ENCODE results near the gene GPR39. TPM values are rescaled to one million over a fixed set of nuclear protein-coding genes. Genes with fewer than 3 reads are reported as not detected.

GPR39 gene
- total RNA-seq, 1 experiment from 2014 or later = 9.0 TPM

DNA sequence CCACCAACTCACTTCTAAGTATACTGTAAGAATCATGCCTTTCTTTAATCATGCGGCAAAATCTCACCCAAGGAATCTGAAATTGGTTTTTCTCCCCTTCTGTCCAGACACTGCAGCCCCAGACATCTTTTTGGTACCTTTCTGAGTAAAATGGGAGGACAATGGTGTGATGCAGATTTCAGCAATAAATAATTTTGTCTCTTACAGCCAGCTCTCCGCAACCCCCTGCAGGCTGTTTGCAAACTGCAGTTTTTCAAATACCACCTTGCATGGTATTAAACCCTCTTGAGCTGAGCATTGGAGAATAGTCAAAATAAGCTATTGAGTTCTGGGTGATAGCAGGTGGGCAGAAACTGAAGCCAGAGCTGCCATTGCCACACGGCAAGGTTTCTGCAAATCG, 32.2 kb downstream of the GPR39 start:
- DNase-seq (ENCODE audit: low read depth, low spot score) (peak; percentile 13), ATAC-seq (peak; percentile 89)
- ChIA-PET POLR2A (no interaction called here), CTCF (interaction anchor here (0.6 to 1.3 kb wide), 2 partner anchors 10 to 232 kb away, joined by 4 to 5 read pairs; no protein-coding TSS in a partner anchor)
- in situ Hi-C loops (cut with HindIII; ENCODE audit: low pct_unique_long_range_greater_than_20kb, low sequenced_read_pairs) = no loop called here
- Histone ChIP-seq H3K27ac (ENCODE audit: low read length) (no peak overlapping the region; the same call in 1 of the 2 replicates), H3K4me1 (ENCODE audit: control insufficient read depth, insufficient read depth, low read length) (peaks cover 7% of the 10 kb centered on the region), H3K4me3 (ENCODE audit: low read depth in 2 of 2, low read length in 2 of 2) (no peak overlapping the region), H3K27me3 (ENCODE audit: control insufficient read depth, insufficient read depth, low read length) (no peaks in the 10 kb centered on the region), H3K9me3 (ENCODE audit: control insufficient read depth, insufficient read depth, low read depth, low read length) (no peaks in the 10 kb centered on the region), H3K36me3 (ENCODE audit: control insufficient read depth, insufficient read depth, low read length) (no peaks in the 10 kb centered on the region)
- intact Hi-C loops (cut with micrococcal nuclease; ENCODE audit: unreplicated experiment) = no loop called here
- no TSS peak for BruUV-seq (replicated peaks)
- TF ChIP-seq POLR2AphosphoS5 (IDR thresholded peaks at IDR 0.05; ENCODE audit: low read depth, low read length) (no peak), CTCF (IDR thresholded peaks at IDR 0.05) (peak; percentile 83), TCF7L2 (IDR thresholded peaks at IDR 0.05; ENCODE audit: low read depth, low read length) (no peak)

- Histone ChIP-seq H3K4me3 (ENCODE audit: low read depth in 2 of 2, low read length in 2 of 2) (no peak overlapping the region), H3K4me1 (ENCODE audit: control insufficient read depth, insufficient read depth, low read length) (peaks cover 7% of the 10 kb centered on the region), H3K27ac (ENCODE audit: low read length) (no peak overlapping the region), H3K27me3 (ENCODE audit: control insufficient read depth, insufficient read depth, low read length) (no peaks in the 10 kb centered on the region), H3K36me3 (ENCODE audit: control insufficient read depth, insufficient read depth, low read length) (no peaks in the 10 kb centered on the region), H3K9me3 (ENCODE audit: control insufficient read depth, insufficient read depth, low read depth, low read length) (no peaks in the 10 kb centered on the region)
- ChIA-PET CTCF (interaction anchor here (1.2 kb wide), 1 partner anchor 101 kb away, joined by 4 read pairs; no protein-coding TSS in a partner anchor), POLR2A (interaction anchor here (0.6 kb wide), 1 partner anchor 12 kb away, joined by 8 read pairs; no protein-coding TSS in a partner anchor)
- TF ChIP-seq SIN3A (IDR thresholded peaks at IDR 0.05; ENCODE audit: borderline replicate concordance, insufficient read depth, low read depth, low read length) = no peak
- TF ChIP-seq POLR2AphosphoS5 (IDR thresholded peaks at IDR 0.05; ENCODE audit: low read depth, low read length) = no peak
- no peak for TF ChIP-seq TCF7L2 (IDR thresholded peaks at IDR 0.05; ENCODE audit: low read depth, low read length)
- TF ChIP-seq CTCF (IDR thresholded peaks at IDR 0.05) = no peak
- TF ChIP-seq, protein P1, sequence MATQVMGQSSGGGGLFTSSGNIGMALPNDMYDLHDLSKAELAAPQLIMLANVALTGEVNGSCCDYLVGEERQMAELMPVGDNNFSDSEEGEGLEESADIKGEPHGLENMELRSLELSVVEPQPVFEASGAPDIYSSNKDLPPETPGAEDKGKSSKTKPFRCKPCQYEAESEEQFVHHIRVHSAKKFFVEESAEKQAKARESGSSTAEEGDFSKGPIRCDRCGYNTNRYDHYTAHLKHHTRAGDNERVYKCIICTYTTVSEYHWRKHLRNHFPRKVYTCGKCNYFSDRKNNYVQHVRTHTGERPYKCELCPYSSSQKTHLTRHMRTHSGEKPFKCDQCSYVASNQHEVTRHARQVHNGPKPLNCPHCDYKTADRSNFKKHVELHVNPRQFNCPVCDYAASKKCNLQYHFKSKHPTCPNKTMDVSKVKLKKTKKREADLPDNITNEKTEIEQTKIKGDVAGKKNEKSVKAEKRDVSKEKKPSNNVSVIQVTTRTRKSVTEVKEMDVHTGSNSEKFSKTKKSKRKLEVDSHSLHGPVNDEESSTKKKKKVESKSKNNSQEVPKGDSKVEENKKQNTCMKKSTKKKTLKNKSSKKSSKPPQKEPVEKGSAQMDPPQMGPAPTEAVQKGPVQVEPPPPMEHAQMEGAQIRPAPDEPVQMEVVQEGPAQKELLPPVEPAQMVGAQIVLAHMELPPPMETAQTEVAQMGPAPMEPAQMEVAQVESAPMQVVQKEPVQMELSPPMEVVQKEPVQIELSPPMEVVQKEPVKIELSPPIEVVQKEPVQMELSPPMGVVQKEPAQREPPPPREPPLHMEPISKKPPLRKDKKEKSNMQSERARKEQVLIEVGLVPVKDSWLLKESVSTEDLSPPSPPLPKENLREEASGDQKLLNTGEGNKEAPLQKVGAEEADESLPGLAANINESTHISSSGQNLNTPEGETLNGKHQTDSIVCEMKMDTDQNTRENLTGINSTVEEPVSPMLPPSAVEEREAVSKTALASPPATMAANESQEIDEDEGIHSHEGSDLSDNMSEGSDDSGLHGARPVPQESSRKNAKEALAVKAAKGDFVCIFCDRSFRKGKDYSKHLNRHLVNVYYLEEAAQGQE (IDR thresholded peaks at IDR 0.05; ENCODE audit: insufficient read depth in 1 of 2, low read depth in 2 of 2, low read length in 1 of 2) = no peak
- no TSS peak for BruUV-seq (replicated peaks)
- DNase-seq (ENCODE audit: low read depth, low spot score) (no peak), ATAC-seq (no peak)
- intact Hi-C loops (cut with micrococcal nuclease; ENCODE audit: unreplicated experiment) (no loop called here), in situ Hi-C loops (cut with HindIII; ENCODE audit: low pct_unique_long_range_greater_than_20kb, low sequenced_read_pairs) (no loop called here)
Measured at GRCh38 chr2:132449868-132450267, 33.3 kb downstream of the GPR39 start.

Data from Panc1 (cell line).